ENCODE results near the gene DHDDS. TPM values are rescaled to one million over a fixed set of nuclear protein-coding genes. Genes with fewer than 3 reads are reported as not detected.

DHDDS gene
- total and polyA plus RNA-seq, 2 of the 13 experiments (the other 11 are each of a cell fraction or from before 2014, with no cell fraction given) = 18.9 to 28.3 TPM

DNA sequence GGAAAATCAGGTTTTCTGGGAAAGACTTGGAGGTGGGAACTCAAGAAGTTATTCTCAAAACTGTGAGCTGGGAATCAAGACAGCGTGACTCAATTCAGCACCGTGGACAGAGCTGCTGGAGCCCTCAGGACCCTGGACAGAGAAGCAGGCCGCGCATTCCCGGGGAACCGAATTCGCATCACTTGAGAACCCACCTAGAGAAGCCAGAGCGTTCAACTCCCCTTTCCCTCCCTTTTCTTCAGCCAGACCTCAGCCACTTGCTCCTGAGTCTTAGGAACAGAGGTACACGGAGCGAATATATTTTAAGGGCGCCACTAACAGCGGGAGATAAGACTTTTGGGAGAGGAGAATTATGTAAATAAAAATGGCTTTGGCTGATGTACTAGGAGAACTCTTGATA lies 23.5 kb upstream of the DHDDS start (continued):
- TF ChIP-seq, protein P1, sequence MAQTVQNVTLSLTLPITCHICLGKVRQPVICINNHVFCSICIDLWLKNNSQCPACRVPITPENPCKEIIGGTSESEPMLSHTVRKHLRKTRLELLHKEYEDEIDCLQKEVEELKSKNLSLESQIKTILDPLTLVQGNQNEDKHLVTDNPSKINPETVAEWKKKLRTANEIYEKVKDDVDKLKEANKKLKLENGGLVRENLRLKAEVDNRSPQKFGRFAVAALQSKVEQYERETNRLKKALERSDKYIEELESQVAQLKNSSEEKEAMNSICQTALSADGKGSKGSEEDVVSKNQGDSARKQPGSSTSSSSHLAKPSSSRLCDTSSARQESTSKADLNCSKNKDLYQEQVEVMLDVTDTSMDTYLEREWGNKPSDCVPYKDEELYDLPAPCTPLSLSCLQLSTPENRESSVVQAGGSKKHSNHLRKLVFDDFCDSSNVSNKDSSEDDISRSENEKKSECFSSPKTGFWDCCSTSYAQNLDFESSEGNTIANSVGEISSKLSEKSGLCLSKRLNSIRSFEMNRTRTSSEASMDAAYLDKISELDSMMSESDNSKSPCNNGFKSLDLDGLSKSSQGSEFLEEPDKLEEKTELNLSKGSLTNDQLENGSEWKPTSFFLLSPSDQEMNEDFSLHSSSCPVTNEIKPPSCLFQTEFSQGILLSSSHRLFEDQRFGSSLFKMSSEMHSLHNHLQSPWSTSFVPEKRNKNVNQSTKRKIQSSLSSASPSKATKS (CRISPR knock-in tag; IDR thresholded peaks at IDR 0.05) = peak; percentile 100
- TF ChIP-seq ZNF441 (CRISPR knock-in tag; IDR thresholded peaks at IDR 0.05; ENCODE audit: borderline replicate concordance) (peak; percentile 100), NR1H2 (CRISPR knock-in tag; IDR thresholded peaks at IDR 0.05; ENCODE audit: borderline replicate concordance, low read depth) (peak; percentile 100), CBFB (CRISPR knock-in tag; IDR thresholded peaks at IDR 0.05) (peak; percentile 98), ZNF775 (CRISPR knock-in tag; IDR thresholded peaks at IDR 0.05; ENCODE audit: borderline replicate concordance) (peak; percentile 99), KMT2A (CRISPR knock-in tag; IDR thresholded peaks at IDR 0.05) (peak; percentile 99), ZNF282 (IDR thresholded peaks at IDR 0.05; ENCODE audit: partially characterized antibody) (no peak), MBNL3 (CRISPR knock-in tag; conservative IDR thresholded peaks at IDR 0.05) (no peak), PREB (CRISPR knock-in tag; IDR thresholded peaks at IDR 0.05) (peak; percentile 100), ATAD3A (CRISPR knock-in tag; IDR thresholded peaks at IDR 0.05) (peak; percentile 99), IKZF5 (CRISPR knock-in tag; IDR thresholded peaks at IDR 0.05) (peak; percentile 100), ZNF687 (CRISPR knock-in tag; IDR thresholded peaks at IDR 0.05) (peak; percentile 61; the same call in 1 of the 2 replicates), MAFF (IDR thresholded peaks at IDR 0.05; ENCODE audit: low read depth, low read length) (no peak), HNF4A (CRISPR knock-in tag; IDR thresholded peaks at IDR 0.05) (no peak), RFX3 (CRISPR knock-in tag; IDR thresholded peaks at IDR 0.05) (peak; percentile 86), ZSCAN29 (CRISPR knock-in tag; conservative IDR thresholded peaks at IDR 0.05) (peak; percentile 98), KAT2B (IDR thresholded peaks at IDR 0.05; ENCODE audit: borderline replicate concordance, low read depth, low read length) (no peak)
- TF ChIP-seq, protein P2, sequence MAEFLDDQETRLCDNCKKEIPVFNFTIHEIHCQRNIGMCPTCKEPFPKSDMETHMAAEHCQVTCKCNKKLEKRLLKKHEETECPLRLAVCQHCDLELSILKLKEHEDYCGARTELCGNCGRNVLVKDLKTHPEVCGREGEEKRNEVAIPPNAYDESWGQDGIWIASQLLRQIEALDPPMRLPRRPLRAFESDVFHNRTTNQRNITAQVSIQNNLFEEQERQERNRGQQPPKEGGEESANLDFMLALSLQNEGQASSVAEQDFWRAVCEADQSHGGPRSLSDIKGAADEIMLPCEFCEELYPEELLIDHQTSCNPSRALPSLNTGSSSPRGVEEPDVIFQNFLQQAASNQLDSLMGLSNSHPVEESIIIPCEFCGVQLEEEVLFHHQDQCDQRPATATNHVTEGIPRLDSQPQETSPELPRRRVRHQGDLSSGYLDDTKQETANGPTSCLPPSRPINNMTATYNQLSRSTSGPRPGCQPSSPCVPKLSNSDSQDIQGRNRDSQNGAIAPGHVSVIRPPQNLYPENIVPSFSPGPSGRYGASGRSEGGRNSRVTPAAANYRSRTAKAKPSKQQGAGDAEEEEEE (CRISPR knock-in tag; IDR thresholded peaks at IDR 0.05; ENCODE audit: borderline replicate concordance) = peak; percentile 100
